Activated T-helper 2 cell treated with anti-CD3 and anti-CD28 coated beads, Interferon-gamma antibody, Interleukin-2, Interleukin-4, amounts not matched to agents 10 μg/mL and 5 μg/mL and 100 μg/mL, durations not matched to agents 14 hours and 24 hours and 36 hours (primary cell): ENCODE results near the gene TAF9. TPM values are rescaled to one million over a fixed set of nuclear protein-coding genes. Genes with fewer than 3 reads are reported as not detected.
"Not testable (repeated sequence)": the region's sequence is repeated elsewhere in the genome, so short reads cannot be mapped to it uniquely, and the experiment has no call there.

ENCODE experiments used
- DNase-seq: peaks from one replicate; pipeline ENCODE4 v3.0.0; 2021; ENCODE audit warnings: low spot score
- H3K27ac Mint-ChIP-seq: one replicate; pipeline ENCODE4 v1.8.0; 2021; ENCODE audit warnings: mixed read lengths
- H3K27me3 Mint-ChIP-seq: one replicate; pipeline ENCODE4 v1.8.0; 2021; ENCODE audit warnings: low read depth, mixed read lengths
- H3K36me3 Mint-ChIP-seq: one replicate; pipeline ENCODE4 v1.8.0; 2021; ENCODE audit warnings: low read depth, mixed read lengths
- H3K4me1 Mint-ChIP-seq: one replicate; pipeline ENCODE4 v1.8.0; 2021; ENCODE audit warnings: low read depth, mixed read lengths
- H3K4me3 Mint-ChIP-seq: one replicate; pipeline ENCODE4 v1.8.0; 2021; ENCODE audit warnings: low read depth, mild to moderate bottlenecking, moderate library complexity, mixed read lengths
- H3K9me3 Mint-ChIP-seq: one replicate; pipeline ENCODE4 v1.8.0; 2021; ENCODE audit warnings: mixed read lengths
- intact Hi-C: fragments of 100-400 bp; cut with micrococcal nuclease; formaldehyde crosslinking; loops from one replicate; pipeline ENCODE4 v1.15.1; 2023
- total RNA-seq: library from RNA; stranded (reverse); gene quantifications from 2 replicates; pipeline ENCODE4 v1.2.3, GENCODE V29; 2022

TAF9 gene, protein sequence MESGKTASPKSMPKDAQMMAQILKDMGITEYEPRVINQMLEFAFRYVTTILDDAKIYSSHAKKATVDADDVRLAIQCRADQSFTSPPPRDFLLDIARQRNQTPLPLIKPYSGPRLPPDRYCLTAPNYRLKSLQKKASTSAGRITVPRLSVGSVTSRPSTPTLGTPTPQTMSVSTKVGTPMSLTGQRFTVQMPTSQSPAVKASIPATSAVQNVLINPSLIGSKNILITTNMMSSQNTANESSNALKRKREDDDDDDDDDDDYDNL
- total RNA-seq: 58.0 and 63.2 TPM in 2 replicates

DNA sequence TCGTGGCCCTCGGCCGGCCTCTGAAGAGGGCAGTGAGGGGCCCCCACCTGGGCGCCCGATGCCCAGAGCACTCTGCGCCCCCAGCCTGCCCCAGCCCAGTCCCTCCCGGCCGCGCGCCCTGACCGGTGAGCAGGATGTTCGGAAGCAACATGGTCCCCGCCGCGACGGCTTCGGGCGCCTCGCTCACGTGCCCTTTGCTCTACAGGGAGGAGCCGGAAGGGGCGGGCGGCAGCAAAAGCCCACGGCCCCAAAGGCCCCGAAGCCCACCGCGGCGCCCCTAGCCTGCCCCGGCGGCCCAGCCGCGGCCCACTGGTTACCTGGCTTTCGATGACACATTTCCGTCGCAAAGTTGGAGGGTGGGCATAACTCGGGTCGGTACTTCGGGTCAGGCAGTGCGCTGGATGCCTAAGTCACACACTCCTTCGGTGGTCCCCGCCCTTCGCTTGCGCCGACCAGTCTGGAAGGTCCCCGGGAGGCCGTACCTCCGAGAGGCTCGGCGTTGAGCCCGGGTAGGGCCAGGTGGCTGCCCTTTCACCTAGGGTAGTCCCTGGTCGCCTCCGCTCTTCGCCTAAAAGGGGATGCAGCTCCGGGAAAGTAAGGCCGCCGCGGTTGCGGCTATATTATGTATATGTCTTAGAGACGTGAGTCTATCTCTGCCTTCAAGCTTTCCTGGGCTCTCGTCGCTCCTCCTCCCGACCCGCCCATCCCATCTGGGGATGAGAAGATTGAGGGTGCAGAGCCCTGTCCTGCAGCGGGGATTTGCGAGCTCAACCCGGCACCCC, at the start of gene TAF9, which contains the start of the genes AK6 and RAD17:
Gene TAF9, minus strand, starts transcription at position 181 of the 782 bp plus-strand sequence. CDS start 3,783 bp downstream, outside the sequence.
Gene AK6, minus strand, starts transcription at position 181 of the 782 bp plus-strand sequence. Its CDS starts 30 bp downstream, at position 151.
Gene RAD17, plus strand, starts transcription at position 479 of the 782 bp plus-strand sequence. CDS start 2,391 bp downstream, outside the sequence.
- Mint-ChIP-seq H3K27ac (peak within 1 kb of the TSS; percentile 97), H3K36me3 (peaks cover 33% of the 10 kb centered on the region), H3K4me1 (peaks cover 31% of the 10 kb centered on the region), H3K9me3 (no peaks in the 10 kb centered on the region), H3K27me3 (no peaks in the 10 kb centered on the region), H3K4me3 (peak within 1 kb of the TSS; percentile 96)
- peak; percentile 90 for DNase-seq
- intact Hi-C loops: loop anchor here (1.0 to 2.0 kb wide), 5 partner anchors 37 to 276 kb away; partner anchors contain the start of genes CCDC125, CCNB1 and CDK7

DNA sequence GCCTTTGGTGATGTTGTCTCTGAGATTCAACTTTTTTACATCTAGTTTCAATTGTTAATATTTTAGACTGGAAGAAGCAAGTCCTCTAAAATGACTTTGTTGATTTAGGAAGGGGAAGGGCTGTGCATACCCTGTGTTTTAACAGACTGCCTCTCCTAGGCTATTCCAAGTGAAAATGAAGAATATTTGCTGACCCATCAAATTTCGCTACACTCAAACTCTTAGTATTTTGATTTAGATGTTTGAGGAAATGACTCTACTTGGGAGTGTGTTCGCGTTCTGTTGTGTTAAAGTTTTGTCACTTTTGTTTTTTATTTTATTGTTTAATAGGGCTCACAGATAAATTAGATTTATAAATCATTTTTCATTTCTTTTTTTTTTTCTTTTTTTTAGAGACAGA, 49.2 kb upstream of the TAF9 start:
- Mint-ChIP-seq H3K36me3 (peaks cover 11% of the 10 kb centered on the region), H3K27me3 (no peaks in the 10 kb centered on the region), H3K9me3 (no peaks in the 10 kb centered on the region), H3K4me3 (no peak overlapping the region), H3K27ac (no peak overlapping the region), H3K4me1 (peaks cover 2% of the 10 kb centered on the region)
- intact Hi-C loops: no loop called here
- DNase-seq: no peak

DNA sequence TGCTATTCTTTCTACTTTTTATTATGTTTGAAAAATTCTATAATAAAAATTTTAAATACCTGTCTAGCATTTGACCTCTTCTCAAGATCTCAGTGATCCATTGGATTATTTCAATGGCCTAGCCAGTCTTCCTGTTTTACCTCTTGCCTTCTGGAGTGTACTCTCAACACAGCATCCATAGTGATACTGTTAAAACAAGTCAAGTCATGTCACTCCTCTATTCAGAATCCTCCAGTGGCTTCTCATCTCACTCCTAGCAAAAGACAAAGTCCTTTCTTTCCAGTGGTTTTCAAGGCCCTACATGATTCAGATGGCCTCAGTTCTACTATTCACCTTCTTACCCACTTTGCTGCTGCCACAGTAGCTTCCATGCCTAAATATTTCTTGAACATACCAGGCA, 47.4 kb upstream of the TAF9 start:
- intact Hi-C loops: no loop called here
- Mint-ChIP-seq H3K27ac (no peak overlapping the region), H3K4me3 (no peak overlapping the region), H3K4me1 (peaks cover 2% of the 10 kb centered on the region), H3K27me3 (no peaks in the 10 kb centered on the region), H3K9me3 (no peaks in the 10 kb centered on the region), H3K36me3 (peaks cover 12% of the 10 kb centered on the region)
- DNase-seq: no peak

DNA sequence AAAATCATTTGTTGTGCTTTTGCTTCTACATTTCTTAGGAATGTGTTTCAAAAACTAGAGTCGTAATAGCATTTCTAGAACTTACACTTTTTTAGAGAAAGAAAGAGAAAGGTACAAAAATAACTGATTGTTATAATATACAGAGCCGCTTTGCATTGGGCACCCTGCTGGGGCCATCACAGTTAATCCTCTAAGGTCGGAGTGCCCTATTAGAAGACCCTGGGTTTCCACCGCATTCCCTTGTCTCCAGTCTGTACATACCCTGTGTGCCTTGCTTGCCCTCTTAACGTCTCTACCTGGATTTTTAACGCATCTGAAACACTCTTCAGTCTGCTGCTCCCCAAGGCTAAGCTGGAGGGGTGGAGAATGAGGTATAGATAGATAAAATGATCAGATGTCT, 46.9 kb upstream of the TAF9 start:
- no peak overlapping the region for H3K27ac Mint-ChIP-seq
- peak overlapping the region; percentile 41 for H3K4me3 Mint-ChIP-seq
- intact Hi-C loops: no loop called here
- peaks cover 17% of the 10 kb centered on the region for H3K36me3 Mint-ChIP-seq
- no peaks in the 10 kb centered on the region for H3K9me3 Mint-ChIP-seq
- H3K27me3 Mint-ChIP-seq: no peaks in the 10 kb centered on the region
- DNase-seq: no peak
- H3K4me1 Mint-ChIP-seq: peaks cover 2% of the 10 kb centered on the region

DNA sequence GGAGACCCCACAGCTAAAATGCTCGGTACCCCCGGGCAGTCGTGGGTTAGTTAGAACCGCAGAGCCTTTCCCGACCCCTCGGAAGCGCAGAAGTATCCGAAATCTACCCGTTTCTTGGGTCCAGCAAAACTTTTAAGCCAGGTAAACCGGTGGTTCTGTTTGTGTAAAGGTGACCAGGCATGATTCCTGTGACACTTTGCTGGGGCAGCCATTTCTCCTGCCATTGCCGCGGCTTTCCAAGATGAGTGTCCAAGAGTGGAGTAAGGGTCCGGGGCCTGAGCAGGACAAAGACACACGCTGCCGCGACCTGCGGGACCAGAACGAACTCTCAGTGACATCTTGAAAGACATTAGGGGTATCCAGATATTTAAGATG, 46.3 kb upstream of the TAF9 start:
- H3K4me3 Mint-ChIP-seq: peak overlapping the region; percentile 41
- no peak overlapping the region for H3K27ac Mint-ChIP-seq
- H3K36me3 Mint-ChIP-seq: peaks cover 17% of the 10 kb centered on the region
- intact Hi-C loops: no loop called here
- peaks cover 2% of the 10 kb centered on the region for H3K4me1 Mint-ChIP-seq
- no peaks in the 10 kb centered on the region for H3K27me3 Mint-ChIP-seq
- DNase-seq: no peak
- H3K9me3 Mint-ChIP-seq: no peaks in the 10 kb centered on the region

DNA sequence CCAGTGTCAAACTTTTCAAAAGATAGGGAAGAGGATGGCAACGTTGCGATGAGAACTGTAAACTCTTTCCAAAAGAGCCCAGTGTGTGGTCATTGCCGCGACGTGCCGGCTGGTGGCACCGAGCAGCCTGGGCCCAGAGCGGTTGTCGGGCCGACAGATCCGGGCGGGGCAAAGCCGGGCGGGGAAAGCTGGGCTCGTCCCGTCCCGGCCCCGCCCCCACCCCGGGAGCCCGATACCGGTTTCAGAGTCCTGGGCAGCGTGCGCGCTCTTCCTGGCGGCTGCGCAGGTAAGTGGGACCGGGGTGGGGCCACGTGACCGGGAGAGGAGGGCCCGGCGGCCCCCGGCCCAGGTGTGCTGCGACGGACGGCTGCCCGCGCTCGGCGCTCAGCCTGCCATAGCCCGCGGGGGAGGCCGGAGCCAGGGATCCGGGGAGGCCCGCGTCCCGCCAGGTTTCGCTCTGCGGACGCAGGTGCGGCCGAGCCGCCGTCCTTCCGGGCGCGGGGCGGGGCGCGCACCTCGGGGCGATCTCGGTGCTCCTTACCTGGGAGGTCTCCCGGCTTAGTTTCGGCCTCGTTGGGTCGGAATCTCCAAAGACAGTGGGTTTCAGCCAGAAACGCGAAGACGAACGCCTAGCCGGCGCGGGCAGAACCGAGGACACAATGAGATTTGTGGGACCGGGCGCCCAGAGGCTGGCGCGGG, 45.7 kb upstream of the TAF9 start, which contains the start of gene MARVELD2:
Gene MARVELD2, plus strand, starts transcription at position 232 of the 699 bp plus-strand sequence. CDS start 4,270 bp downstream, outside the sequence.
- Mint-ChIP-seq H3K9me3 (no peaks in the 10 kb centered on the region), H3K27ac (no peak within 1 kb of the TSS), H3K36me3 (peaks cover 19% of the 10 kb centered on the region), H3K27me3 (no peaks in the 10 kb centered on the region), H3K4me3 (peak within 1 kb of the TSS; percentile 55), H3K4me1 (peaks cover 2% of the 10 kb centered on the region)
- no peak for DNase-seq
- intact Hi-C loops: no loop called here

DNA sequence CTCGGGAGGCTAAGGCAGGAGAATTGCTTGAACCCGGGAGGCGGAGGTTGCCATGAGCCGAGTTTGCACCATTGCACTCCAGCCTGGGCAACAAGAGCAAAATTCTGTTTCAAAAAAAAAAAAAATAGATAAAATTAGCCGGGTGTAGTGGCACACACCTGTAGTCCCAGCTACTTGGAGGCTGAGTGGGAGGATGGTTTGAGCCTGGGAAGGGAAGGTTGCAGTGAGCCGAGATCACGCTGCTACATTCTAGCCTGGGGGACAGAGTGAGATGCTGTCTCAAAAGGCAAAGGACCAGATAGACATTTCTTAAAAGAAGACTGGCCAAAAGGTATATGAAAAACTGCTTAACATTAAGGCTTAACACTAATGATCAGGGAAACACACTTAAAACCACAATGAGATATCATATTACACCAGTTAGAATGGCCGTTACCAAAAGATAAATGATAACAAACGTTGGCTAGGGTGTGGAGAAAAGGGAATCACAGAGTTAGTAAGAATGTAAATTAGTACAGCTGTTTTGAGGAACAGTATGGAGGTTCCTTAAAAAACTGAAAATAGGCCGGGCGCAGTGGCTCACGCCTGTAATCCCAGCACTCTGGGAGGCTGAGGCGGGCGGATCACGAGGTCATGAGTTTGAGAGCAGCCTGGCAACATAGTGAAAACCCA, 35.5 kb upstream of the TAF9 start:
- no peak for DNase-seq
- no peaks in the 10 kb centered on the region for H3K27me3 Mint-ChIP-seq
- no peak overlapping the region for H3K27ac Mint-ChIP-seq
- no peak overlapping the region for H3K4me3 Mint-ChIP-seq
- peaks cover 46% of the 10 kb centered on the region for H3K36me3 Mint-ChIP-seq
- H3K4me1 Mint-ChIP-seq: no peaks in the 10 kb centered on the region
- intact Hi-C loops: no loop called here
- H3K9me3 Mint-ChIP-seq: peaks cover 5% of the 10 kb centered on the region

DNA sequence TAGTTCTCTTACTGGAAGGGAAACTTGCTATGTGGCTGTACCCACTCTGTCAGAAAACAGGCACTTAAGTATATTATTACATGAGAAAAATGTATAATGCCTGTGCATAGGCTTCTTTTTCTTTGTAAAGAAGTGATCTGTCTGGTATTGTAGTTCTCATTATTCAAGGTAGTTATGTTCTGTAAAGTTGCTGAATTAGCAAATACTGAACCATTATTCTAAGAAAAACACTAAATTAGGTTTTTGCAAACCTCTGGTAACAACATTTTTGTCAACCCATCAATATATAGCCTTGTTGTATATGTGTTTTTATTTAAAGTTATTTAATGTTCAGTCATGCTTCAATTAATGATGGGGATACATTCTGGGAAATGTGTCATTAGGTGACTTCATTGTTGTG, 9.1 kb upstream of the TAF9 start:
- DNase-seq: no peak
- H3K27me3 Mint-ChIP-seq: no peaks in the 10 kb centered on the region
- H3K4me3 Mint-ChIP-seq: no peak overlapping the region
- no peak overlapping the region for H3K27ac Mint-ChIP-seq
- intact Hi-C loops: no loop called here
- no peaks in the 10 kb centered on the region for H3K4me1 Mint-ChIP-seq
- no peaks in the 10 kb centered on the region for H3K9me3 Mint-ChIP-seq
- peaks cover 25% of the 10 kb centered on the region for H3K36me3 Mint-ChIP-seq

DNA sequence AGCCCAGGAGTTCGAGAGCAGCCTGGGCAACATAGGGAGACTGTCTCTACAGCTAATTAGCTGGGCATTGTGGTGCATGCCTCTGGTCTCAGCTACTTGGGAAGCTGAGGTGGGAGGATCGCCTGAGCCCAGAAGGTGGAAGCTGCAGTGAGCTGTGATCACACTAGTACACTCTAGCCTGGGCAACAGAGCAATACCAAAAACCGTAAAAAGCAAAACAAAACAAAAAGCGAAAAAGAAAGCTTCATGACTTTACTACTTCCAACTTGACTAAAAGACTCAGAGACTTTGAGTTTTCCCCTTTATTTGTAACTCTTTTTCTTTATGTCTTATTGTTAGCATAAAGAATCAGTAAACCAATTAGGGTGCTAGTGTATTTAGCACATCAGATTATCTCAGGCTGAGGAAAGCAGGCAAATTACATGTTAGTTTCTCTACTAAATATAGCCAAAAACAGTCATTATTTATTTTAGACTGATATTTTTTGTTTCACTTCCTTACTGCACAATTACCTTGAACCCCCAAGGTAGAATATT, 5.7 kb upstream of the TAF9 start:
- H3K4me3 Mint-ChIP-seq: no peak overlapping the region
- intact Hi-C loops: no loop called here
- H3K36me3 Mint-ChIP-seq: peaks cover 20% of the 10 kb centered on the region
- DNase-seq: no peak
- peaks cover 8% of the 10 kb centered on the region for H3K4me1 Mint-ChIP-seq
- no peak overlapping the region for H3K27ac Mint-ChIP-seq
- H3K9me3 Mint-ChIP-seq: no peaks in the 10 kb centered on the region
- no peaks in the 10 kb centered on the region for H3K27me3 Mint-ChIP-seq

DNA sequence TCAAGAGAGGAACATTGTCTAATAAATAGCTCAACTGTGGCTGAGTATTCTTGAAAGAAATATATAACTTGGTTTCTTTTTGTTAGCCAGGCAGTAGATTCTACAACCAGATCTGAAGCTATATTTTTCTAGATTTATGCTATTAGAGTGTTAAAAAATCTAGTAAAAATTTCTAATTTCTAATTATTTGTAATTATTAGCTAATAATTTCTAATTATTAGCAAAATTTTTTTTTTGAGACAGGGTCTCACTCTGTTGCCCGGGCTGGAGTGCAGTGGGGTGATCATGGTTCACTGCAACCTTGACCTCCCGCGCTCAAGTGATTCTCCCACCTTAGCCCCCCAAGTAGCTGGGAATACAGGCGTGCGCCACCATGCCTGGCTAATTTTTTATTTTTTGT, 3.1 kb upstream of the TAF9 start:
- H3K9me3 Mint-ChIP-seq: no peaks in the 10 kb centered on the region
- no peaks in the 10 kb centered on the region for H3K27me3 Mint-ChIP-seq
- H3K36me3 Mint-ChIP-seq: peaks cover 32% of the 10 kb centered on the region
- H3K4me3 Mint-ChIP-seq: peak overlapping the region; percentile 30
- intact Hi-C loops: no loop called here
- DNase-seq: no peak
- H3K4me1 Mint-ChIP-seq: peaks cover 17% of the 10 kb centered on the region
- no peak overlapping the region for H3K27ac Mint-ChIP-seq

DNA sequence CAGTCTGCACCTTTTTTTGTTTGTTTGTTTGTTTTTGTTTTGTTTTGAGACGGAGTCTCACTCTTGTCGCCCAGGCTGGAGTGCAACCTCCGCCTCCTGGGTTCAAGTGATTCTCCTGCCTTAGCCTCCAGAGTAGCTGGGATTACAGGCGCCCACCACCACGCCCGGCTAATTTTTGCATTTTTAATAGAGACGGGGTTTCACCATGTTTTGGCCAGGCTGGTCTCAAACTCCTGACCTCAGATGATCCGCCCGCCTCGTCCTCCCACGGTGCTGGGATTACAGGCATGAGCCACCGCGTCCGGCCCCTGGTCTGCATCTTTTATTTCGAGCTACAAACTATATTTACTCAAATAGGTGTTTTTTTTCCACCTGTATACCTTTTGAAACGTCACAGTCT, 1.0 kb upstream of the TAF9 start:
- Mint-ChIP-seq H3K4me1 (peaks cover 25% of the 10 kb centered on the region), H3K27ac (peak overlapping the region; percentile 97), H3K36me3 (peaks cover 30% of the 10 kb centered on the region), H3K4me3 (peak overlapping the region; percentile 92)
- DNase-seq, H3K27me3 Mint-ChIP-seq, H3K9me3 Mint-ChIP-seq: not testable (repeated sequence)
- intact Hi-C loops: loop anchor here (1.0 kb wide), 1 partner anchor 277 kb away; no protein-coding TSS in a partner anchor
